Stomach (tissue), 9 donors: ENCODE results near the gene CLIC6. TPM values are rescaled to one million over a fixed set of nuclear protein-coding genes. Genes with fewer than 3 reads are reported as not detected.

Experiments
- DNase-seq, 2 donors: peaks; one replicate each; pipeline versions ENCODE4 v3.0.0 to v3.0.0-alpha.2; 2013 to 2019
- H3K27ac ChIP-seq, 5 donors: fragments of 200-600 bp in 4 of 5; sonication (generic) in 4 of 5; one replicate each; pipeline ENCODE4 v1.5.1; 2013 to 2019; ENCODE audit warnings: mild to moderate bottlenecking in 1 of 5, moderate library complexity in 1 of 5
- H3K27me3 ChIP-seq, 3 donors: fragments of 200-600 bp; sonication (generic); one replicate each; pipeline ENCODE4 v1.5.1; 2017 to 2019; ENCODE audit warnings: mixed run types in 1 of 3
- H3K36me3 ChIP-seq, 4 donors: fragments of 200-600 bp; sonication (generic); 1 replicate in 3 of 4; 2 replicates in 1 of 4; pipeline ENCODE4 v1.5.1; 2016 to 2019
- H3K4me1 ChIP-seq, 4 donors: fragments of 200-600 bp; sonication (generic); one replicate each; pipeline ENCODE4 v1.5.1; 2016 to 2019
- H3K4me3 ChIP-seq, 4 donors: fragments of 200-600 bp; sonication (generic) in 3 of 4; one replicate each; pipeline ENCODE4 v1.5.1; 2016 to 2019; ENCODE audit warnings: mild to moderate bottlenecking in 1 of 4
- H3K9me3 ChIP-seq, 4 donors: fragments of 200-600 bp; sonication (generic); one replicate each; pipeline ENCODE4 v1.5.1; 2016 to 2019
- CTCF ChIP-seq, 7 experiments: fragments of 450-650 bp in 4 of 7; fragments of 200-600 bp in 3 of 7; sonication (generic) in 3 of 7; IDR thresholded peaks; one replicate each; pipeline ENCODE4 v1.5.1; 2016 to 2019; ENCODE audit warnings: antibody characterized with exemption in 7 of 7, control low read depth in 2 of 7, mild to moderate bottlenecking in 1 of 7
- EP300 ChIP-seq: sonication (generic); formaldehyde crosslinking; IDR thresholded peaks from one replicate; pipeline ENCODE4 v1.6.1; 2017; ENCODE audit warnings: antibody characterized with exemption
- POLR2A ChIP-seq, 4 donors: fragments of 450-650 bp; IDR thresholded peaks; one replicate each; pipeline ENCODE4 v1.6.1; 2016; ENCODE audit warnings: antibody characterized with exemption in 4 of 4, control low read depth in 2 of 4, mild to moderate bottlenecking in 1 of 4, moderate library complexity in 1 of 4
- POLR2AphosphoS5 ChIP-seq, 3 donors: sonication (generic); formaldehyde crosslinking; IDR thresholded peaks; one replicate each; pipeline ENCODE4 v1.6.1; 2016; ENCODE audit warnings: antibody characterized with exemption in 3 of 3
- WGBS, 5 donors: extraction: QIAGEN DNeasy Blood & Tissue Kit in 3 of 5; methylation state at CpG; one replicate each; pipeline versions ENCODE4 v1.1.5 to v1.1.7; 2013 to 2018; 5-methylcytosine and 5-hydroxymethylcytosine counted together
- intact Hi-C: fragments of 100-400 bp; cut with DNase I; formaldehyde crosslinking; loops from one replicate; pipeline ENCODE4 v1.15.1; 2023; ENCODE audit warnings: low total_unique reads
- polyA plus RNA-seq, 3 donors: library from polyadenylated mRNA; stranded (reverse); fragments of 200-250 nt; gene quantifications; one replicate each; pipeline ENCODE4 v1.2.3, GENCODE V29; 2013
- total RNA-seq, 5 donors: library from RNA; depleted of rRNA; stranded (reverse); fragments of >200 nt; gene quantifications; one replicate each; pipeline versions ENCODE4 v1.1.0 to v1.2.3, GENCODE V29; 2014 to 2016
- donor health status: healthy with polysubstance abuse.
- donor health status: Bipolar disorder and iron deficiency.
- donor health status: healthy.

The CLIC6 gene
- total and polyA plus RNA-seq, 8 donors: 3.8 to 103 (median 64.8) TPM

DNA sequence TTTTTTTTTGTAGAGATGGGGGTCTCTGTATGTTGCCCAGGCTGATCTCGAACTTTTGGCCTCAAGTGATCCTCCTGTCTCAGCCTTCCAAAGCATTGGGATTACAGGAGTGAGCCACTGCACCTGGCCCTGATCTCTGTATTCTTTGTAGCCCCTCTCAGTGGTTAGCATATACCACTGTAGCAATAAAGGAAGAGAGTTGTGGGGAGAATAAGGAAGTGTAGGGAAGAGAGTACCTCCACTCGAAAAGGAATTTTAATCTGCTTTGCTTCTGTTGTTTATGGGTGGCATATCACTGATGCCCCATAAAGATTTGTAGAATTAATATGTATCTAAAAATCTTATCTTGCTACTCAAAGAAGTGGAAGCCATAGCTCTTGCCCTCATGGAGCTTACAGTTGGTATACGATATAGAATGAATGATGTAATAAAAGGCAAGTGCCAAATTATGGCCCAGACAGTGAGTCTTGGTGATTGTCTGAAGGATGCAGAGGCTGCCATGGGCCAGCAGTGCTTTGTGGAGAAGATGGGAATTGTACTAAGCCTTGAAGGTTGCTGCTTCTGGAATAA, 96.0 kb downstream of the CLIC6 start:
- TF ChIP-seq CTCF (IDR thresholded peaks at IDR 0.05): no peak
- no peak for TF ChIP-seq POLR2A (IDR thresholded peaks at IDR 0.05)
- TF ChIP-seq POLR2AphosphoS5 (IDR thresholded peaks at IDR 0.05): no peak
- TF ChIP-seq EP300: no peak
- intact Hi-C loops: no loop called here
- DNase-seq: no peak

DNA sequence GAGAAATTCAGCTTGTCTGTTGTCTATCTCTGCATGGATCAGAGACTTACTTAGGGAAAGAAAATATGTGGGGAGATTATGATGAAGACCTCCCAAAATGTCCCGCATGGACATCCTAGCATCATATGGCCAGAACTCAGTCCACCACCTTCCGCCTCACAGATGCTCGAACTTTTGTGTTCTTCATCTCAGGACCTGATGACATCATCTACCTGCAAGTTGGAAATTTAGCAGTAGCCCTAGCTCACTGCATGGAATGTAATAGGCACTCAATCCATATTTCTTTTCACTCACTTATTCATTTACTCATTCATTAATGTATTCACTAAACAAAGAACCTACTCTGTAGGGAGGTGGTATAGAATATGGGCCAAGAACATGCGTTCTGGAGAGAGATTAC, 96.8 kb downstream of the CLIC6 start:
- WGBS, 5 donors: 90 to 96% (median 93%) methylated on average over 4 of the region's 4 CpGs
- DNase-seq: no peak
- H3K4me1 ChIP-seq: no peaks in the 10 kb centered on the region

More for the DNA sequence above, 96.0 kb downstream of the CLIC6 start:
- WGBS, 5 donors: 85 to 93% (median 91%) methylated on average over 3 of the region's 3 CpGs
- Histone ChIP-seq H3K4me3 (no peak overlapping the region), H3K4me1 (no peaks in the 10 kb centered on the region), H3K9me3 (no peaks in the 10 kb centered on the region), H3K27ac (no peak overlapping the region), H3K27me3 (no peaks in the 10 kb centered on the region), H3K36me3 (no peaks in the 10 kb centered on the region)

DNA sequence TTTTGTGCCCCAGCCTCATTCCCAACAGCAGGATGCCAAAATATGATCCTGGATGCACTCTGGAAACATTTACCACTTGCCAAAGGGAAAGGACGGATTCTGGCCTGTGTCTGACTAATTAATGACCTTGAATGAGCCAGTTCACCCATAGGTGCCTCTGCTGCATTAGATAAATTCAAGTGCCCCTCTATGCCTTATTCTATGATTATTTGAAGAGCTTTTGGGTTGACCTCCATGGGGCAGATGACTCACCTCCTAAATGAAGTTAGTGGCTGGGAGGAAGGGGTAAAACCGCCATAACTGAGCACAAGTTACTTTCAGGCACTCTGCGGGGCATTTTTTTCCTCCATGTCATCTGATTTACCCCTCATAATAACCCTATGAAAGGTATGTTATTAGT, 98.1 kb downstream of the CLIC6 start:
- DNase-seq: no peak
- H3K27me3 ChIP-seq: no peaks in the 10 kb centered on the region
- no peaks in the 10 kb centered on the region for H3K36me3 ChIP-seq
- H3K4me3 ChIP-seq: no peak overlapping the region
- intact Hi-C loops: no loop called here
- H3K27ac ChIP-seq: no peak overlapping the region
- no peaks in the 10 kb centered on the region for H3K9me3 ChIP-seq
- H3K4me1 ChIP-seq: no peaks in the 10 kb centered on the region
- TF ChIP-seq POLR2AphosphoS5 (IDR thresholded peaks at IDR 0.05) (no peak), POLR2A (IDR thresholded peaks at IDR 0.05) (no peak), CTCF (IDR thresholded peaks at IDR 0.05) (no peak), EP300 (no peak)
- 79 to 89% (median 85%) methylated on average over 3 of the region's 3 CpGs for WGBS, 5 donors

More for the DNA sequence above, 96.8 kb downstream of the CLIC6 start:
- Histone ChIP-seq H3K27ac (no peak overlapping the region), H3K36me3 (no peaks in the 10 kb centered on the region), H3K9me3 (no peaks in the 10 kb centered on the region), H3K4me3 (no peak overlapping the region), H3K27me3 (no peaks in the 10 kb centered on the region)
- intact Hi-C loops: no loop called here
- TF ChIP-seq POLR2AphosphoS5 (IDR thresholded peaks at IDR 0.05) (no peak), POLR2A (IDR thresholded peaks at IDR 0.05) (no peak), EP300 (no peak), CTCF (IDR thresholded peaks at IDR 0.05) (no peak)

Other genes with a start within 250 kb of the CLIC6 start
- gene SMIM34, start 245.0 kb upstream of the CLIC6 start, total RNA-seq: not detected
- not detected for gene SMIM34, start 245.0 kb upstream of the CLIC6 start, polyA plus RNA-seq
- 10 to 100 TPM in 1 of 5 donors, 1 to 10 TPM in 4; 1.7 to 10.6 (median 2.2) TPM for gene KCNE1, start 156.8 kb upstream of the CLIC6 start, total RNA-seq
- gene KCNE1, start 156.8 kb upstream of the CLIC6 start, polyA plus RNA-seq: under 1 TPM in 2 of 3 donors, not detected in 1; 0.13 to 0.19 TPM
- gene RCAN1, start 53.9 kb upstream of the CLIC6 start, total RNA-seq: 10 to 100 TPM; 23.9 to 85.7 (median 32.1) TPM
- gene RCAN1, start 53.9 kb upstream of the CLIC6 start, polyA plus RNA-seq: 10 to 100 TPM; 15.6 to 36.9 (median 24.3) TPM